ENCODE data around the gene DDX39A. TPM values are rescaled to one million over a fixed set of nuclear protein-coding genes. Genes with fewer than 3 reads are reported as not detected.

DDX39A gene
- total and polyA plus RNA-seq, 2 of the 8 experiments (the other 6 are each of a cell fraction or from before 2014, with no cell fraction given), result 139 TPM

DNA sequence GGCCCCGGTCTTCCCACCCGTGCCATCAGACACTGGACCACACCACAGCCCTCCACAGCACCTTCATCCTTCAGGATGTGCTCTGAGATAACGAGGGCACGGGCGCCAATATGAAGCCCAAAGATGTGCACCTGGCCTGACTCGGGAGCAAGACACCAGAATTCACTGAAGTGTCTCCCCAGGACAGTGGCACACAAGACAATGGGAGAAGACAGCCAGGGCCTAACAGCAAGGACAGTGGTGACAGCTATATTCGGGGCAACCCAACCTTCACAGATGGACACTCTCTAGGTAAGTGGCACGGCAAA is 7.2 kb downstream of the DDX39A start (continued):
- TF ChIP-seq RAD21 (IDR thresholded peaks at IDR 0.05 in 1 of 2, conservative IDR thresholded peaks at IDR 0.05 in 1 of 2; ENCODE audit: low read depth in 2 of 2, low read length in 2 of 2) (no peak), CBX5 (IDR thresholded peaks at IDR 0.05; ENCODE audit: low read depth, low read length) (no peak), SRF (IDR thresholded peaks at IDR 0.05; ENCODE audit: low read depth, low read length) (no peak), RFX5 (IDR thresholded peaks at IDR 0.05; ENCODE audit: borderline replicate concordance, low read depth, low read length) (no peak)

Measured in H1 (cell line).